A549 (cell line): ENCODE measurements around the gene ACAN. TPM values are rescaled to one million over a fixed set of nuclear protein-coding genes. Genes with fewer than 3 reads are reported as not detected.

Experiments
- ATAC-seq, 2 experiments: fragments of 200-7000 bp in 1 of 2; fragments of >200 bp in 1 of 2; cut with Nextera tagmentation in 1 of 2; cut with Tn5 transposase in 1 of 2; 3 replicates each; pipeline versions ENCODE4 v1.8.0 to v1.9.1; 2018 to 2020; ENCODE audit warnings: mild to moderate bottlenecking in 1 of 2, moderate library complexity in 1 of 2
- CTCF ChIA-PET: fragments of 300-600 bp; sonication (Branson Sonifier 250); formaldehyde crosslinking; extraction: SDS; loops from one replicate; lab custom pipeline; 2021; ENCODE audit warnings: antibody characterized with exemption, inconsistent platforms; lab: Yijun Ruan, JAX
- POLR2A ChIA-PET: fragments of 350-600 bp; formaldehyde crosslinking; extraction: SDS; loops from one replicate; lab custom pipeline; 2021; ENCODE audit warnings: antibody characterized with exemption, inconsistent platforms; lab: Yijun Ruan, JAX
- DNase-seq, 2 experiments: peaks; one replicate each; pipeline versions ENCODE4 v3.0.0 to v3.0.0-alpha.2; 2011 to 2016; ENCODE audit warnings: low read depth in 1 of 2, low spot score in 1 of 2
- FAIRE-seq: peaks from 2 replicates; lab custom pipeline; 2011; peaks lifted over from hg19 to GRCh38; lab: Jason Lieb, UNC
- H3K27ac ChIP-seq, 2 experiments: fragments of >200 bp; sonication (Bioruptor Twin); formaldehyde crosslinking; 3 replicates each; pipeline ENCODE4 v1.5.1; 2016 to 2017
- H3K4me1 ChIP-seq: fragments of >200 bp; sonication (Bioruptor Twin); formaldehyde crosslinking; 3 replicates; pipeline ENCODE4 v1.6.1; 2016
- H3K4me2 ChIP-seq: fragments of >200 bp; sonication (Bioruptor Twin); formaldehyde crosslinking; 3 replicates; pipeline ENCODE4 v1.6.1; 2016
- H3K4me3 ChIP-seq: fragments of >200 bp; sonication (Bioruptor Twin); formaldehyde crosslinking; 3 replicates; pipeline ENCODE4 v1.5.1; 2016
- H3K9me3 ChIP-seq: fragments of >200 bp; sonication (Bioruptor Twin); formaldehyde crosslinking; 3 replicates; pipeline ENCODE4 v1.6.1; 2016
- ATOH8 ChIP-seq: fragments of 250-450 bp; sonication (Bioruptor Pico); IDR thresholded peaks from 2 replicates; pipeline ENCODE4 v1.5.0; 2020; ENCODE audit warnings: low read depth, mild to moderate bottlenecking, moderate library complexity
- BHLHE40 ChIP-seq: IDR thresholded peaks from 2 replicates; pipeline ENCODE4 v1.6.1; 2012; ENCODE audit warnings: low read depth, low read length, inconsistent platforms
- CEBPB ChIP-seq, 2 experiments: fragments of >200 bp in 1 of 2; sonication (Bioruptor Twin) in 1 of 2; formaldehyde crosslinking in 1 of 2; IDR thresholded peaks; 2 replicates each; pipeline ENCODE4 v1.6.1; 2012 to 2016
- EHF ChIP-seq: fragments of 250-450 bp; sonication (Bioruptor Pico); IDR thresholded peaks from 2 replicates; pipeline ENCODE4 v1.5.0; 2020; ENCODE audit warnings: mild to moderate bottlenecking
- EP300 ChIP-seq, 2 experiments: fragments of >200 bp; sonication (Bioruptor Twin); formaldehyde crosslinking; IDR thresholded peaks; 2 replicates in 1 of 2; 3 replicates in 1 of 2; pipeline ENCODE4 v1.6.1; 2016 to 2017
- HES2 ChIP-seq: fragments of >200 bp; sonication (Bioruptor Twin); formaldehyde crosslinking; IDR thresholded peaks from 2 replicates; pipeline ENCODE4 v1.6.1; 2016
- HMGXB4 ChIP-seq: fragments of 250-450 bp; sonication (Bioruptor Pico); IDR thresholded peaks from 2 replicates; pipeline ENCODE4 v1.5.0; 2021; ENCODE audit warnings: mild to moderate bottlenecking, moderate library complexity, borderline replicate concordance
- HOXA7 ChIP-seq: fragments of 250-450 bp; sonication (Bioruptor Pico); IDR thresholded peaks from 2 replicates; pipeline ENCODE4 v1.5.0; 2020; ENCODE audit warnings: mild to moderate bottlenecking, moderate library complexity
- HOXB5 ChIP-seq: fragments of 250-450 bp; sonication (Bioruptor Pico); IDR thresholded peaks from 2 replicates; pipeline ENCODE4 v1.5.0; 2020; ENCODE audit warnings: mild to moderate bottlenecking, moderate library complexity
- JUN ChIP-seq, 2 experiments: fragments of >200 bp; sonication (Bioruptor Twin); formaldehyde crosslinking; IDR thresholded peaks; 2 replicates in 1 of 2; 3 replicates in 1 of 2; pipeline ENCODE4 v1.6.1; 2016 to 2017
- KDM1A ChIP-seq: fragments of 200-600 bp; sonication (generic); IDR thresholded peaks from 2 replicates; pipeline ENCODE4 v1.6.1; 2016; ENCODE audit warnings: low read depth, mild to moderate bottlenecking
- KDM5A ChIP-seq: fragments of 200-600 bp; sonication (generic); IDR thresholded peaks from 2 replicates; pipeline ENCODE4 v1.6.1; 2016; ENCODE audit warnings: antibody characterized with exemption, mild to moderate bottlenecking
- NR3C1 ChIP-seq: fragments of >200 bp; sonication (Bioruptor Twin); formaldehyde crosslinking; IDR thresholded peaks from 3 replicates; pipeline ENCODE4 v1.6.1; 2017
- POLR2AphosphoS2 ChIP-seq: conservative IDR thresholded peaks from 2 replicates; pipeline ENCODE4 v1.6.1; 2012; ENCODE audit warnings: low read length, improper control_type of control experiment, inconsistent platforms
- RARB ChIP-seq: fragments of 250-450 bp; sonication (Bioruptor Pico); IDR thresholded peaks from 2 replicates; pipeline ENCODE4 v1.8.0; 2021; ENCODE audit warnings: mild to moderate bottlenecking, moderate library complexity
- RFX5 ChIP-seq: fragments of 450-650 bp; IDR thresholded peaks from 2 replicates; pipeline ENCODE4 v1.7.1; 2014; ENCODE audit warnings: antibody characterized with exemption, mild to moderate bottlenecking, moderate library complexity
- RNF2 ChIP-seq: fragments of 200-600 bp; sonication (generic); IDR thresholded peaks from 2 replicates; pipeline ENCODE4 v1.6.1; 2016; ENCODE audit warnings: low read depth, mild to moderate bottlenecking, antibody characterized with exemption, moderate library complexity, borderline replicate concordance
- SMC3 ChIP-seq: fragments of >200 bp; sonication (Bioruptor Twin); formaldehyde crosslinking; IDR thresholded peaks from 3 replicates; pipeline ENCODE4 v1.6.1; 2018; ENCODE audit warnings: inconsistent platforms
- SREBF2 ChIP-seq: fragments of 450-650 bp; IDR thresholded peaks from 2 replicates; pipeline ENCODE4 v1.6.1; 2014; ENCODE audit warnings: mild to moderate bottlenecking, moderate library complexity
- TP53 ChIP-seq: fragments of 250-450 bp; sonication (Bioruptor Pico); IDR thresholded peaks from 2 replicates; pipeline ENCODE4 v1.5.0; 2021; ENCODE audit warnings: mild to moderate bottlenecking, moderate library complexity
- ZC3H11A ChIP-seq: fragments of 450-650 bp; IDR thresholded peaks from 2 replicates; pipeline ENCODE4 v1.6.1; 2014; ENCODE audit warnings: antibody characterized with exemption, mild to moderate bottlenecking
- ZNF302 ChIP-seq: fragments of 250-450 bp; sonication (Bioruptor Pico); IDR thresholded peaks from 2 replicates; pipeline ENCODE4 v1.9.0; 2021; ENCODE audit warnings: inconsistent platforms, mild to moderate bottlenecking, moderate library complexity
- WGBS: methylation state at CpG from one replicate; pipeline ENCODE4 v1.1.6; 2017; ENCODE audit errors: missing lambda C conversion rate; 5-methylcytosine and 5-hydroxymethylcytosine counted together
- polyA plus RNA-seq, 4 experiments: library from polyadenylated mRNA; depleted of rRNA in 3 of 4; stranded (reverse); fragments of >200 nt; fragmentation: RNase III in 1 of 4; extraction: RNeasy Plus Mini Kit Qiagen cat#74134 plus additional on column Dnase treatment in 1 of 4; gene quantifications; 2 replicates in 3 of 4; 3 replicates in 1 of 4; pipeline ENCODE4 v1.2.3, GENCODE V29; 2011 to 2017
- TF ChIP-seq, protein P1 (sequence below): fragments of >200 bp; sonication (Bioruptor Twin); formaldehyde crosslinking; IDR thresholded peaks from 3 replicates; pipeline ENCODE4 v1.5.1; 2016
- TF ChIP-seq, protein P2 (sequence below): IDR thresholded peaks from 2 replicates; pipeline ENCODE4 v1.6.1; 2012; ENCODE audit warnings: low read depth, borderline replicate concordance
- TF ChIP-seq, protein P3 (sequence below): fragments of 450-650 bp; IDR thresholded peaks from 2 replicates; pipeline ENCODE4 v1.6.1; 2014; ENCODE audit warnings: antibody characterized with exemption
- TF ChIP-seq, protein P4 (sequence below): fragments of >200 bp; sonication (Bioruptor Twin); formaldehyde crosslinking; IDR thresholded peaks from 3 replicates; pipeline ENCODE4 v1.6.1; 2016
- TF ChIP-seq, protein P5 (sequence below): IDR thresholded peaks from 2 replicates; pipeline ENCODE4 v1.6.1; 2012
- TF ChIP-seq, protein P6 (sequence below): fragments of 150-350 bp; IDR thresholded peaks from 2 replicates; pipeline ENCODE4 v1.6.1; 2014; ENCODE audit warnings: low read depth, mild to moderate bottlenecking, low read length

Gene ACAN
- polyA plus RNA-seq, 2 of the 4 experiments (the other 2 are of a cell fraction) = 0.01 TPM; not detected in 1

DNA sequence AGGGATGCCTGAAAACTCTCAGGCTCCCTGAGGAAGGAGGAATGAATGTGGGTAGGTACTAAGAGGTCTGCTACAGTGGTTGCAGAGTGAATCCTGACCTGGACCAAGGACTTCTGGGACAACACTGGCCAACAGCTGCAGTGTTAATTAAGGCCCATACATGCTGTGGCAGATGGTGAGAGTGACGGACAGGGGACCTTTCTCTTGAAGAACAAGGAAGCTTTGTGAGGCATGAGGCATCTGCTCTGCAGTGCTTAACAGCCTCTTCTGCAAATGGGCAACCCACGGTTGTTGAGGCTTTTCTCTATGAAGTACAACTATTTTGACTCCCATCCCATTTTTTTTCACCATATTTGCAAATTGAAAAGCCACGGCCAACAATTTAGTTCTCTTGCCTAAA, 26.6 kb upstream of the ACAN start (continued):
- TF ChIP-seq ZNF302 = no peak
- TF ChIP-seq EP300 (IDR thresholded peaks at IDR 0.05) = no peak
- no peak for TF ChIP-seq KDM1A
- TF ChIP-seq, all 56 proteins: peak for 0

- no peak for ATAC-seq
- Histone ChIP-seq H3K4me3 (no peak overlapping the region), H3K27ac (no peak overlapping the region), H3K9me3 (peaks cover 15% of the 10 kb centered on the region; the same call in 2 of the 3 replicates), H3K4me1 (no peaks in the 10 kb centered on the region), H3K4me2 (no peak overlapping the region)
- whole genome bisulfite sequencing = 61% methylated on average over 1 of the region's 1 CpG
- ChIA-PET POLR2A (no interaction called here), CTCF (interaction anchor here (1.1 to 1.3 kb wide), 2 partner anchors 11 to 13 kb away, joined by 3 to 5 read pairs; no protein-coding TSS in a partner anchor)
- FAIRE-seq = no peak
- DNase-seq = no peak
- no peak for TF ChIP-seq HOXB5 (CRISPR knock-in tag)
- TF ChIP-seq RFX5 = no peak
- TF ChIP-seq, protein P1, sequence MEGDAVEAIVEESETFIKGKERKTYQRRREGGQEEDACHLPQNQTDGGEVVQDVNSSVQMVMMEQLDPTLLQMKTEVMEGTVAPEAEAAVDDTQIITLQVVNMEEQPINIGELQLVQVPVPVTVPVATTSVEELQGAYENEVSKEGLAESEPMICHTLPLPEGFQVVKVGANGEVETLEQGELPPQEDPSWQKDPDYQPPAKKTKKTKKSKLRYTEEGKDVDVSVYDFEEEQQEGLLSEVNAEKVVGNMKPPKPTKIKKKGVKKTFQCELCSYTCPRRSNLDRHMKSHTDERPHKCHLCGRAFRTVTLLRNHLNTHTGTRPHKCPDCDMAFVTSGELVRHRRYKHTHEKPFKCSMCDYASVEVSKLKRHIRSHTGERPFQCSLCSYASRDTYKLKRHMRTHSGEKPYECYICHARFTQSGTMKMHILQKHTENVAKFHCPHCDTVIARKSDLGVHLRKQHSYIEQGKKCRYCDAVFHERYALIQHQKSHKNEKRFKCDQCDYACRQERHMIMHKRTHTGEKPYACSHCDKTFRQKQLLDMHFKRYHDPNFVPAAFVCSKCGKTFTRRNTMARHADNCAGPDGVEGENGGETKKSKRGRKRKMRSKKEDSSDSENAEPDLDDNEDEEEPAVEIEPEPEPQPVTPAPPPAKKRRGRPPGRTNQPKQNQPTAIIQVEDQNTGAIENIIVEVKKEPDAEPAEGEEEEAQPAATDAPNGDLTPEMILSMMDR = no peak
- no peak for TF ChIP-seq HOXA7 (CRISPR knock-in tag)
- TF ChIP-seq, protein P2, sequence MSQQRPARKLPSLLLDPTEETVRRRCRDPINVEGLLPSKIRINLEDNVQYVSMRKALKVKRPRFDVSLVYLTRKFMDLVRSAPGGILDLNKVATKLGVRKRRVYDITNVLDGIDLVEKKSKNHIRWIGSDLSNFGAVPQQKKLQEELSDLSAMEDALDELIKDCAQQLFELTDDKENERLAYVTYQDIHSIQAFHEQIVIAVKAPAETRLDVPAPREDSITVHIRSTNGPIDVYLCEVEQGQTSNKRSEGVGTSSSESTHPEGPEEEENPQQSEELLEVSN = no peak
- no peak for TF ChIP-seq JUN (IDR thresholded peaks at IDR 0.05)
- no peak for TF ChIP-seq RNF2
- TF ChIP-seq KDM5A = no peak
- no peak for TF ChIP-seq EHF (CRISPR knock-in tag)
- TF ChIP-seq SMC3 = no peak
- no peak for TF ChIP-seq POLR2AphosphoS2
Observed at GRCh38 chr15:88779944-88780343, 23.3 kb upstream of the ACAN start.

- 24% methylated on average over 8 of the region's 8 CpGs for WGBS
- H3K27ac ChIP-seq = no peak overlapping the region
- H3K4me2 ChIP-seq = no peak overlapping the region
- ChIA-PET POLR2A (no interaction called here), CTCF (no interaction called here)
- ATAC-seq (peak; percentile 65 to 70; a peak in 5 of 6 replicates), FAIRE-seq (no peak), DNase-seq (no peak)
- H3K4me3 ChIP-seq = no peak overlapping the region
- no peaks in the 10 kb centered on the region for H3K4me1 ChIP-seq
- H3K9me3 ChIP-seq = no peaks in the 10 kb centered on the region
- TF ChIP-seq RARB (no peak), SREBF2 (no peak), HOXB5 (CRISPR knock-in tag) (no peak), HMGXB4 (no peak), ZC3H11A (no peak), BHLHE40 (no peak), TP53 (no peak), NR3C1 (no peak), HES2 (no peak), EHF (CRISPR knock-in tag) (no peak), ATOH8 (no peak), CEBPB (IDR thresholded peaks at IDR 0.05) (no peak)
- TF ChIP-seq, protein P3, sequence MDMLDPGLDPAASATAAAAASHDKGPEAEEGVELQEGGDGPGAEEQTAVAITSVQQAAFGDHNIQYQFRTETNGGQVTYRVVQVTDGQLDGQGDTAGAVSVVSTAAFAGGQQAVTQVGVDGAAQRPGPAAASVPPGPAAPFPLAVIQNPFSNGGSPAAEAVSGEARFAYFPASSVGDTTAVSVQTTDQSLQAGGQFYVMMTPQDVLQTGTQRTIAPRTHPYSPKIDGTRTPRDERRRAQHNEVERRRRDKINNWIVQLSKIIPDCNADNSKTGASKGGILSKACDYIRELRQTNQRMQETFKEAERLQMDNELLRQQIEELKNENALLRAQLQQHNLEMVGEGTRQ = no peak
- TF ChIP-seq, protein P4, sequence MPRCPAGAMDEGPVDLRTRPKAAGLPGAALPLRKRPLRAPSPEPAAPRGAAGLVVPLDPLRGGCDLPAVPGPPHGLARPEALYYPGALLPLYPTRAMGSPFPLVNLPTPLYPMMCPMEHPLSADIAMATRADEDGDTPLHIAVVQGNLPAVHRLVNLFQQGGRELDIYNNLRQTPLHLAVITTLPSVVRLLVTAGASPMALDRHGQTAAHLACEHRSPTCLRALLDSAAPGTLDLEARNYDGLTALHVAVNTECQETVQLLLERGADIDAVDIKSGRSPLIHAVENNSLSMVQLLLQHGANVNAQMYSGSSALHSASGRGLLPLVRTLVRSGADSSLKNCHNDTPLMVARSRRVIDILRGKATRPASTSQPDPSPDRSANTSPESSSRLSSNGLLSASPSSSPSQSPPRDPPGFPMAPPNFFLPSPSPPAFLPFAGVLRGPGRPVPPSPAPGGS = no peak
- TF ChIP-seq, protein P5, sequence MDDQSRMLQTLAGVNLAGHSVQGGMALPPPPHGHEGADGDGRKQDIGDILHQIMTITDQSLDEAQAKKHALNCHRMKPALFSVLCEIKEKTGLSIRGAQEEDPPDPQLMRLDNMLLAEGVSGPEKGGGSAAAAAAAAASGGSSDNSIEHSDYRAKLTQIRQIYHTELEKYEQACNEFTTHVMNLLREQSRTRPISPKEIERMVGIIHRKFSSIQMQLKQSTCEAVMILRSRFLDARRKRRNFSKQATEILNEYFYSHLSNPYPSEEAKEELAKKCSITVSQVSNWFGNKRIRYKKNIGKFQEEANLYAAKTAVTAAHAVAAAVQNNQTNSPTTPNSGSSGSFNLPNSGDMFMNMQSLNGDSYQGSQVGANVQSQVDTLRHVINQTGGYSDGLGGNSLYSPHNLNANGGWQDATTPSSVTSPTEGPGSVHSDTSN = no peak
- TF ChIP-seq, protein P6, sequence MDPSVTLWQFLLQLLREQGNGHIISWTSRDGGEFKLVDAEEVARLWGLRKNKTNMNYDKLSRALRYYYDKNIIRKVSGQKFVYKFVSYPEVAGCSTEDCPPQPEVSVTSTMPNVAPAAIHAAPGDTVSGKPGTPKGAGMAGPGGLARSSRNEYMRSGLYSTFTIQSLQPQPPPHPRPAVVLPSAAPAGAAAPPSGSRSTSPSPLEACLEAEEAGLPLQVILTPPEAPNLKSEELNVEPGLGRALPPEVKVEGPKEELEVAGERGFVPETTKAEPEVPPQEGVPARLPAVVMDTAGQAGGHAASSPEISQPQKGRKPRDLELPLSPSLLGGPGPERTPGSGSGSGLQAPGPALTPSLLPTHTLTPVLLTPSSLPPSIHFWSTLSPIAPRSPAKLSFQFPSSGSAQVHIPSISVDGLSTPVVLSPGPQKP = no peak
Observed at GRCh38 chr15:88782465-88782864, 20.8 kb upstream of the ACAN start.
